BLaER1 treated with 17β-estradiol and CSF1 and Interleukin-3, amounts not matched to agents 10 nM and 100 nM (cell line): ENCODE measurements around the gene NDUFA8.

Source experiments
- H3K27ac ChIP-seq, 11 experiments: shearing (Covaris generic); formaldehyde crosslinking; 2 replicates each; pipeline ENCODE4 v1.8.1; 2022
- H3K27me3 ChIP-seq, 11 experiments: shearing (Covaris generic); formaldehyde crosslinking; 2 replicates each; pipeline ENCODE4 v1.8.1; 2022
- H3K36me3 ChIP-seq, 11 experiments: shearing (Covaris generic); formaldehyde crosslinking; 2 replicates each; pipeline ENCODE4 v1.8.1; 2022
- H3K4me1 ChIP-seq, 10 experiments: shearing (Covaris generic); formaldehyde crosslinking; 2 replicates each; pipeline ENCODE4 v1.8.1; 2022
- H3K4me2 ChIP-seq, 11 experiments: shearing (Covaris generic); formaldehyde crosslinking; 2 replicates each; pipeline ENCODE4 v1.8.1; 2022
- H3K4me3 ChIP-seq, 10 experiments: shearing (Covaris generic); formaldehyde crosslinking; 2 replicates each; pipeline ENCODE4 v1.8.1; 2022
- H3K9ac ChIP-seq, 11 experiments: shearing (Covaris generic); formaldehyde crosslinking; 2 replicates each; pipeline ENCODE4 v1.8.1; 2022
- H3K9me3 ChIP-seq, 11 experiments: shearing (Covaris generic); formaldehyde crosslinking; replicated peaks in 1 of 11; 2 replicates each; pipeline ENCODE4 v1.8.1; 2022
- H4K20me1 ChIP-seq, 11 experiments: shearing (Covaris generic); formaldehyde crosslinking; 2 replicates each; pipeline ENCODE4 v1.8.1; 2022
- Cebpa-rat ChIP-seq, 11 experiments: shearing (Covaris generic); IDR thresholded peaks; 2 replicates each; pipeline ENCODE4 v1.8.1; 2022

Gene NDUFA8

GRCh38 chr9:122115176-122116035, 44.2 kb downstream of the NDUFA8 start:
- no peak for TF ChIP-seq Cebpa-rat (IDR thresholded peaks at IDR 0.05)
- Histone ChIP-seq H3K27me3 (no peaks in the 10 kb centered on the region), H3K4me3 (no peak overlapping the region), H3K4me1 (no peaks in the 10 kb centered on the region), H3K36me3 (no peaks in the 10 kb centered on the region), H3K4me2 (no peak overlapping the region), H3K9ac (no peak overlapping the region), H3K9me3 (peaks cover 0 to 18% (median 0%) of the 10 kb centered on the region in 11 experiments; a peak in 8 of 22 replicates), H3K27ac (no peak overlapping the region), H4K20me1 (no peaks in the 10 kb centered on the region)

GRCh38 chr9:122113574-122113973, 46.0 kb downstream of the NDUFA8 start:
- TF ChIP-seq Cebpa-rat (IDR thresholded peaks at IDR 0.05) = no peak
- Histone ChIP-seq H4K20me1 (no peaks in the 10 kb centered on the region), H3K4me2 (no peak overlapping the region), H3K36me3 (no peaks in the 10 kb centered on the region), H3K27ac (no peak overlapping the region), H3K27me3 (no peaks in the 10 kb centered on the region), H3K9ac (no peak overlapping the region), H3K4me3 (no peak overlapping the region), H3K4me1 (no peaks in the 10 kb centered on the region), H3K9me3 (peaks cover 0 to 18% (median 0%) of the 10 kb centered on the region in 11 experiments; a peak in 8 of 22 replicates)

GRCh38 chr9:122112238-122112637, 47.3 kb downstream of the NDUFA8 start:
- no peak overlapping the region for H3K9ac ChIP-seq
- TF ChIP-seq Cebpa-rat (IDR thresholded peaks at IDR 0.05) = no peak
- H3K4me2 ChIP-seq = no peak overlapping the region
- H3K27me3 ChIP-seq = no peaks in the 10 kb centered on the region
- peaks cover 0 to 9% (median 0%) of the 10 kb centered on the region in 11 experiments; a peak in 8 of 22 replicates for H3K9me3 ChIP-seq
- no peak overlapping the region for H3K27ac ChIP-seq
- H3K4me1 ChIP-seq = no peaks in the 10 kb centered on the region
- no peak overlapping the region for H3K4me3 ChIP-seq
- H3K36me3 ChIP-seq = no peaks in the 10 kb centered on the region
- no peaks in the 10 kb centered on the region for H4K20me1 ChIP-seq

- Histone ChIP-seq H3K4me3 (no peak overlapping the region), H3K27me3 (no peaks in the 10 kb centered on the region), H3K9ac (no peak overlapping the region), H3K4me2 (no peak overlapping the region), H3K9me3 (peaks cover 0 to 2% (median 0%) of the 10 kb centered on the region in 11 experiments; a peak in 6 of 22 replicates), H4K20me1 (no peaks in the 10 kb centered on the region), H3K27ac (no peak overlapping the region), H3K36me3 (no peaks in the 10 kb centered on the region), H3K4me1 (no peaks in the 10 kb centered on the region)
- TF ChIP-seq Cebpa-rat (IDR thresholded peaks at IDR 0.05) = no peak
Measured at GRCh38 chr9:122111413-122112085, 48.0 kb downstream of the NDUFA8 start.

GRCh38 chr9:122110100-122110833, 49.3 kb downstream of the NDUFA8 start:
- Histone ChIP-seq H3K36me3 (no peaks in the 10 kb centered on the region), H3K4me1 (no peaks in the 10 kb centered on the region), H3K27me3 (no peaks in the 10 kb centered on the region), H3K9ac (no peak overlapping the region), H3K4me3 (no peak overlapping the region), H3K27ac (no peak overlapping the region), H4K20me1 (no peaks in the 10 kb centered on the region), H3K4me2 (no peak overlapping the region), H3K9me3 (0 out of 22 replicates have a peak, but pooled peaks cover 0 to under 1% (median 0%) of the 10 kb centered on the region in 11 experiments)
- no peak for TF ChIP-seq Cebpa-rat (IDR thresholded peaks at IDR 0.05)

- Histone ChIP-seq H3K4me2 (no peak overlapping the region), H4K20me1 (no peaks in the 10 kb centered on the region), H3K4me1 (no peaks in the 10 kb centered on the region), H3K9ac (no peak overlapping the region), H3K36me3 (no peaks in the 10 kb centered on the region), H3K27ac (no peak overlapping the region), H3K9me3 (peaks cover 5 to 10% (median 9%) of the 10 kb centered on the region in 11 experiments), H3K27me3 (no peaks in the 10 kb centered on the region), H3K4me3 (no peak overlapping the region)
- TF ChIP-seq Cebpa-rat (IDR thresholded peaks at IDR 0.05) = no peak
Measured at GRCh38 chr9:122109035-122109813, 50.4 kb downstream of the NDUFA8 start.

GRCh38 chr9:122107291-122107805, 52.2 kb downstream of the NDUFA8 start:
- Histone ChIP-seq H3K9ac (no peak overlapping the region), H3K27me3 (no peaks in the 10 kb centered on the region), H3K4me1 (no peaks in the 10 kb centered on the region), H3K4me3 (no peak overlapping the region), H3K27ac (no peak overlapping the region), H3K36me3 (0 out of 22 replicates have a peak, but pooled peaks cover 0 to 5% (median 0%) of the 10 kb centered on the region in 11 experiments), H4K20me1 (no peaks in the 10 kb centered on the region), H3K9me3 (peaks cover 17 to 28% (median 26%) of the 10 kb centered on the region in 11 experiments), H3K4me2 (no peak overlapping the region)
- no peak for TF ChIP-seq Cebpa-rat (IDR thresholded peaks at IDR 0.05)

- Histone ChIP-seq H3K4me3 (no peak overlapping the region), H3K27ac (no peak overlapping the region), H3K9me3 (peaks cover 17 to 29% (median 26%) of the 10 kb centered on the region in 11 experiments), H3K4me1 (no peaks in the 10 kb centered on the region), H3K9ac (no peak overlapping the region), H3K27me3 (no peaks in the 10 kb centered on the region), H4K20me1 (no peaks in the 10 kb centered on the region), H3K36me3 (0 out of 22 replicates have a peak, but pooled peaks cover 0 to 5% (median 0%) of the 10 kb centered on the region in 11 experiments), H3K4me2 (no peak overlapping the region)
- no peak for TF ChIP-seq Cebpa-rat (IDR thresholded peaks at IDR 0.05)
Measured at GRCh38 chr9:122106576-122106975, 53.0 kb downstream of the NDUFA8 start.
